Measurements from ENCODE around the gene RHEX. TPM values are rescaled to one million over a fixed set of nuclear protein-coding genes. Genes with fewer than 3 reads are reported as not detected.
"Not testable (repeated sequence)": the region's sequence is repeated elsewhere in the genome, so short reads cannot be mapped to it uniquely, and the experiment has no call there.

RHEX gene
- polyA plus RNA-seq, 2 of the 4 experiments (the other 2 are of a cell fraction), result not detected

DNA sequence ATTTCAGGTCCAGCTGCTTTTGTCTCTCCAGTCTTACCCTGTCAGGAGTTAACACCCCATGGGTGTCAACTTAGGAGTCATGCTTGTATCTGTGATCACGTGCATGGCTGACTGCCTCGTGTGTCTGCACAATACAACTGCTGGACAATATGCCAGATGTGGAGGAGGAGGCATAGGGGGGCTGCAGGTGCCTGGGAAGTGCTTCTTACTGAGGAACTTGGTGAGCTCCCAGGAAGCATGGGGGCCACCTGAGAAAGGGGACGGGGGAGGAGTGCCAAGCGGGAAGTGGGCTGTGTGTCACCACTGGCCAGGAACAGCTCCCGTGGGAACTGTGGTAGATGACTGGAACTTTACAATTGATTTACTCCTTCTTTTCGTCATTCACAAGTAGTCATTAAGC, 9.5 kb downstream of the RHEX start (continued):
- TF ChIP-seq, protein P1, sequence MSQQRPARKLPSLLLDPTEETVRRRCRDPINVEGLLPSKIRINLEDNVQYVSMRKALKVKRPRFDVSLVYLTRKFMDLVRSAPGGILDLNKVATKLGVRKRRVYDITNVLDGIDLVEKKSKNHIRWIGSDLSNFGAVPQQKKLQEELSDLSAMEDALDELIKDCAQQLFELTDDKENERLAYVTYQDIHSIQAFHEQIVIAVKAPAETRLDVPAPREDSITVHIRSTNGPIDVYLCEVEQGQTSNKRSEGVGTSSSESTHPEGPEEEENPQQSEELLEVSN (IDR thresholded peaks at IDR 0.05; ENCODE audit: borderline replicate concordance, low read depth), result no peak
- TF ChIP-seq RARB (CRISPR knock-in tag; IDR thresholded peaks at IDR 0.05), result no peak

DNA sequence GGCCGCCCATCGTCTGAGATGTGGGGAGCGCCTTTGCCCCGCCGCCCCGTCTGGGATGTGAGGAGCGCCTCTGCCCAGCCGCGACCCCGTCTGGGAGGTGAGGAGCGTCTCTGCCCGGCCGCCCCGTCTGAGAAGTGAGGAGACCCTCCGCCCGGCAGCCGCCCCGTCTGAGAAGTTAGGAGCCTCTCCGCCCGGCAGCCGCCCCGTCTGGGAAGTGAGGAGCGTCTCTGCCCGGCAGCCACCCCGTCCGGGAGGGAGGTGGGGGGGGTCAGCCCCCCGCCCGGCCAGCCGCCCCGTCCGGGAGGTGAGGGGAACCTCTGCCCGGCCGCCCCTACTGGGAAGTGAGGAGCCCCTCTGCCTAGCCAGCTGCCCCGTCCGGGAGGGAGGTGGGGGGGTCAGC, 11.0 kb downstream of the RHEX start:
- H3K4me1 ChIP-seq; FAIRE-seq; H3K27ac ChIP-seq; H3K9me3 ChIP-seq; DNase-seq (ENCODE audit: low read depth in 1 of 2, low spot score in 1 of 2); H3K4me2 ChIP-seq; CTCF ChIA-PET; POLR2A ChIA-PET; ATAC-seq; H3K4me3 ChIP-seq: not testable (repeated sequence)
- no CpG with 5 or more reads among the region's 35 CpGs for WGBS (ENCODE audit: missing lambda C conversion rate)

DNA sequence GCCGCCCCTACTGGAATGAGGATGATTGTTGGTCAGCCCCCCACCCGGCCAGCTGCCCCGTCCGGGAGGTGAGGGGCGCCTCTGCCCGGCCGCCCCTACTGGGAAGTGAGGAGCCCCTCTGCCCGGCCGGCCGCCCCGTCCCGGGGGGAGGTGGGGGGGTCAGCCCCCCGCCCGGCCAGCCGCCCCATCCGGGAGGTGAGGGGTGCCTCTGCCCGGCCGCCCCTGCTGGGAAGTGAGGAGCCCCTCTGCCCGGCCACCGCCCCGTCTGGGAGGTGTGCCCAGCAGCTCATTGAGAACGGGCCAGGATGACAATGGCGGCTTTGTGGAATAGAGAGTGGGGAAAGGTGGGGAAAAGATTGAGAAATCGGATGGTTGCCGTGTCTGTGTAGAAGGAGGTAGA, 11.5 kb downstream of the RHEX start:
- POLR2A ChIA-PET; FAIRE-seq; H3K27ac ChIP-seq; CTCF ChIA-PET; DNase-seq (ENCODE audit: low read depth in 1 of 2, low spot score in 1 of 2); H3K4me1 ChIP-seq; H3K4me3 ChIP-seq; H3K9me3 ChIP-seq; H3K4me2 ChIP-seq; ATAC-seq: not testable (repeated sequence)
- WGBS (ENCODE audit: missing lambda C conversion rate), result 88% methylated on average over 4 of the region's 25 CpGs

DNA sequence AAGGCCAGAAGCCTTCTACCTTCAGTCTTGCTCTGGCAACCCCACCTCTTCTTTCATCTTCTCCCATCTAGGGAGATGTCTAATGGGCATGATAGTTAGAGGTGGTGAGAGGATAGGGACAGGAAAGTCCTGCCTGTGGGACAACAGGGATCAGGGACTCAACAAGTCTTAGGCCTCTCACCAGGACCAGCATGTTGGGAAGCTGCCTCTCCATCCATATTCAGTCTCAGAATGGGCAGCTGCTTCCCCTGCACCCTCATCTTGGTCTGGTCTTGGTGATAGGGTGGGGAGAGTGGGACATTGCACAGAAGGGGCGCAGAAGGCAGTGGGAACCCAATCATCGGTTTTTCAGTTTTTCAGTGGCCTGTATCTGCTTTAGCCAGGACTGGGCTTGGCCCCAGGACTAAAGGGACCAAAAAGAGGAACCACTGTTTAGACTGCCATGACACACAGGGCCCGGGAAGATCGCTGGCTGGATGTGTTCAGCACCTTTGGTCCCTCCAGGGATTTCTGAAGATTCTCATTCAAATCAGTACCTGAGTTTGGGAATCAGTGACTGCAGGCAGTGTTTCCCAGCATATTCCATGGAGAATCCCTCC, 12.7 kb downstream of the RHEX start:
- TF ChIP-seq NFE2L2 (conservative IDR thresholded peaks at IDR 0.05; ENCODE audit: low read length) (no peak), MAZ (IDR thresholded peaks at IDR 0.05; ENCODE audit: borderline replicate concordance, low read depth, low read length) (no peak), EHMT2 (IDR thresholded peaks at IDR 0.05; ENCODE audit: low read depth) (no peak), SREBF2 (IDR thresholded peaks at IDR 0.05) (no peak), FOXS1 (CRISPR knock-in tag; IDR thresholded peaks at IDR 0.05) (no peak), RCOR1 (IDR thresholded peaks at IDR 0.05; ENCODE audit: low read depth, low read length) (no peak), BHLHE40 (IDR thresholded peaks at IDR 0.05; ENCODE audit: low read depth, low read length) (no peak), PHF8 (IDR thresholded peaks at IDR 0.05; ENCODE audit: borderline replicate concordance, low read depth) (no peak), ZC3H11A (IDR thresholded peaks at IDR 0.05) (no peak), RAD21 (conservative IDR thresholded peaks at IDR 0.05 in 1 of 2, IDR thresholded peaks at IDR 0.05 in 1 of 2) (no peak), JUNB (IDR thresholded peaks at IDR 0.05) (no peak)
- TF ChIP-seq, protein P2, sequence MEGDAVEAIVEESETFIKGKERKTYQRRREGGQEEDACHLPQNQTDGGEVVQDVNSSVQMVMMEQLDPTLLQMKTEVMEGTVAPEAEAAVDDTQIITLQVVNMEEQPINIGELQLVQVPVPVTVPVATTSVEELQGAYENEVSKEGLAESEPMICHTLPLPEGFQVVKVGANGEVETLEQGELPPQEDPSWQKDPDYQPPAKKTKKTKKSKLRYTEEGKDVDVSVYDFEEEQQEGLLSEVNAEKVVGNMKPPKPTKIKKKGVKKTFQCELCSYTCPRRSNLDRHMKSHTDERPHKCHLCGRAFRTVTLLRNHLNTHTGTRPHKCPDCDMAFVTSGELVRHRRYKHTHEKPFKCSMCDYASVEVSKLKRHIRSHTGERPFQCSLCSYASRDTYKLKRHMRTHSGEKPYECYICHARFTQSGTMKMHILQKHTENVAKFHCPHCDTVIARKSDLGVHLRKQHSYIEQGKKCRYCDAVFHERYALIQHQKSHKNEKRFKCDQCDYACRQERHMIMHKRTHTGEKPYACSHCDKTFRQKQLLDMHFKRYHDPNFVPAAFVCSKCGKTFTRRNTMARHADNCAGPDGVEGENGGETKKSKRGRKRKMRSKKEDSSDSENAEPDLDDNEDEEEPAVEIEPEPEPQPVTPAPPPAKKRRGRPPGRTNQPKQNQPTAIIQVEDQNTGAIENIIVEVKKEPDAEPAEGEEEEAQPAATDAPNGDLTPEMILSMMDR (IDR thresholded peaks at IDR 0.05), result no peak
- TF ChIP-seq, protein P3, sequence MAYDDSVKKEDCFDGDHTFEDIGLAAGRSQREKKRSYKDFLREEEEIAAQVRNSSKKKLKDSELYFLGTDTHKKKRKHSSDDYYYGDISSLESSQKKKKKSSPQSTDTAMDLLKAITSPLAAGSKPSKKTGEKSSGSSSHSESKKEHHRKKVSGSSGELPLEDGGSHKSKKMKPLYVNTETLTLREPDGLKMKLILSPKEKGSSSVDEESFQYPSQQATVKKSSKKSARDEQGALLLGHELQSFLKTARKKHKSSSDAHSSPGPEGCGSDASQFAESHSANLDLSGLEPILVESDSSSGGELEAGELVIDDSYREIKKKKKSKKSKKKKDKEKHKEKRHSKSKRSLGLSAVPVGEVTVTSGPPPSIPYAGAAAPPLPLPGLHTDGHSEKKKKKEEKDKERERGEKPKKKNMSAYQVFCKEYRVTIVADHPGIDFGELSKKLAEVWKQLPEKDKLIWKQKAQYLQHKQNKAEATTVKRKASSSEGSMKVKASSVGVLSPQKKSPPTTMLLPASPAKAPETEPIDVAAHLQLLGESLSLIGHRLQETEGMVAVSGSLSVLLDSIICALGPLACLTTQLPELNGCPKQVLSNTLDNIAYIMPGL (CRISPR knock-in tag; IDR thresholded peaks at IDR 0.05; ENCODE audit: borderline replicate concordance), result no peak
- Histone ChIP-seq H3K4me1 (no peaks in the 10 kb centered on the region), H3K4me3 (no peak overlapping the region), H3K9me3 (no peaks in the 10 kb centered on the region), H3K27ac (no peak overlapping the region), H3K4me2 (no peak overlapping the region)
- ChIA-PET CTCF (interaction anchor here (0.5 kb wide), 1 partner anchor 1138 kb away, joined by 3 read pairs; no protein-coding TSS in a partner anchor), POLR2A (no interaction called here)
- no peak for ATAC-seq
- DNase-seq (ENCODE audit: low read depth in 1 of 2, low spot score in 1 of 2), result no peak
- FAIRE-seq, result no peak
- WGBS (ENCODE audit: missing lambda C conversion rate), result 62% methylated on average over 4 of the region's 4 CpGs

Data from A549 (cell line).